Measurements from ENCODE around the gene FAM107B. TPM values are rescaled to one million over a fixed set of nuclear protein-coding genes. Genes with fewer than 3 reads are reported as not detected.

FAM107B gene
- total RNA-seq, 1 experiment from 2014 or later: 24.5 TPM

DNA sequence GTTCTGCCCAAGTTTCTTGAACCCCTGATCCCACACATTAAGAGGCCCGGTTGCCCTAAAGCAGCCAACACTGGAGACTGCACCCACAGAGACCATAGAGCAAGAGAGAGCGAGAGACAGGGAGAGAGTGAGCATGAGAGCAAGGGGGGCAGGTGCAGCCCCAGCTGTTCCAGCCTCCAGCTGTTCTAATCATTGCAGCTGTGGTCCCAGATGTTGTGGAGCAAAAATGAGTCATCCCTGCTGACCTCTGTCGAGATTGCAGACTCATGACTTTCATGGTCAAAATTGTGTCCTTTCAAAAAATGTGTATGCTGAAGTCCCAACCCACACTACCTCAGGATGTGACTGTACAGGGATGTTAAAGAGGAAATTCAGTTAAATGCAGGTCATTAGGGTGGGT is 300.0 kb downstream of the FAM107B start:
- no peak overlapping the region for H3K4me3 Mint-ChIP-seq
- H3K4me1 Mint-ChIP-seq: peaks cover 17 to 24% of the 10 kb centered on the region in 2 experiments
- H3K14ac ChIP-seq (ENCODE audit: insufficient read depth, low read length): no peak overlapping the region

More for the DNA sequence above, 300.0 kb downstream of the FAM107B start:
- H2AFZ ChIP-seq (ENCODE audit: low read length): no peak overlapping the region
- no peak overlapping the region for H2BK15ac ChIP-seq (ENCODE audit: low read depth, low read length)
- H2BK20ac ChIP-seq (ENCODE audit: low read depth, low read length, poor library complexity, severe bottlenecking): no peak overlapping the region
- no peak overlapping the region for H3K27ac ChIP-seq (ENCODE audit: insufficient read length, low read depth, low read length)
- H3K9ac ChIP-seq (ENCODE audit: extremely low read depth, insufficient read length, low read length): no peak overlapping the region
- H3K79me2 ChIP-seq (ENCODE audit: insufficient read depth, low read length): no peaks in the 10 kb centered on the region
- TF ChIP-seq, protein P1, sequence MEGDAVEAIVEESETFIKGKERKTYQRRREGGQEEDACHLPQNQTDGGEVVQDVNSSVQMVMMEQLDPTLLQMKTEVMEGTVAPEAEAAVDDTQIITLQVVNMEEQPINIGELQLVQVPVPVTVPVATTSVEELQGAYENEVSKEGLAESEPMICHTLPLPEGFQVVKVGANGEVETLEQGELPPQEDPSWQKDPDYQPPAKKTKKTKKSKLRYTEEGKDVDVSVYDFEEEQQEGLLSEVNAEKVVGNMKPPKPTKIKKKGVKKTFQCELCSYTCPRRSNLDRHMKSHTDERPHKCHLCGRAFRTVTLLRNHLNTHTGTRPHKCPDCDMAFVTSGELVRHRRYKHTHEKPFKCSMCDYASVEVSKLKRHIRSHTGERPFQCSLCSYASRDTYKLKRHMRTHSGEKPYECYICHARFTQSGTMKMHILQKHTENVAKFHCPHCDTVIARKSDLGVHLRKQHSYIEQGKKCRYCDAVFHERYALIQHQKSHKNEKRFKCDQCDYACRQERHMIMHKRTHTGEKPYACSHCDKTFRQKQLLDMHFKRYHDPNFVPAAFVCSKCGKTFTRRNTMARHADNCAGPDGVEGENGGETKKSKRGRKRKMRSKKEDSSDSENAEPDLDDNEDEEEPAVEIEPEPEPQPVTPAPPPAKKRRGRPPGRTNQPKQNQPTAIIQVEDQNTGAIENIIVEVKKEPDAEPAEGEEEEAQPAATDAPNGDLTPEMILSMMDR (conservative IDR thresholded peaks at IDR 0.05): no peak
- no peak overlapping the region for H3K4me2 ChIP-seq (ENCODE audit: insufficient read depth, insufficient read length, low read length)
- Mint-ChIP-seq H3K27me3 (ENCODE audit: low read depth) (peaks cover 3% of the 10 kb centered on the region), H3K36me3 (ENCODE audit: insufficient read depth in 1 of 3, low read depth in 3 of 3) (peaks cover 0 to 12% (median 6%) of the 10 kb centered on the region in 3 experiments; a peak in 5 of 7 replicates), H3K9me3 (peaks cover 13 to 21% of the 10 kb centered on the region in 2 experiments), H3K27ac (no peak overlapping the region)
- H4K20me1 ChIP-seq (ENCODE audit: control insufficient read depth, insufficient read depth, insufficient read length): no peaks in the 10 kb centered on the region
- H3K23me2 ChIP-seq (ENCODE audit: insufficient read length, low read depth, low read length, poor library complexity, severe bottlenecking): no peaks in the 10 kb centered on the region
- no peak overlapping the region for H3K56ac ChIP-seq (ENCODE audit: insufficient read length, low read depth, low read length)
- no peaks in the 10 kb centered on the region for H3K27me3 ChIP-seq (ENCODE audit: insufficient read depth, low read length)
- no peak overlapping the region for H3K18ac ChIP-seq (ENCODE audit: insufficient read length, low read depth, low read length)
- H3K79me1 ChIP-seq (ENCODE audit: insufficient read depth, low read depth, low read length, poor library complexity, severe bottlenecking): no peaks in the 10 kb centered on the region
- H3K9me3 ChIP-seq (ENCODE audit: control insufficient read depth, low read depth, low read length): no peaks in the 10 kb centered on the region
- DNase-seq: no peak
- no CpG with 5 or more reads among the region's 3 CpGs for WGBS (ENCODE audit: extremely low coverage, insufficient read length, low lambda C conversion rate)
- no peak overlapping the region for H3K4ac ChIP-seq (ENCODE audit: low read depth, low read length)
- H3T11ph ChIP-seq (ENCODE audit: low read length): no peak overlapping the region
- no peak overlapping the region for H2BK12ac ChIP-seq (ENCODE audit: insufficient read length, low read depth, low read length)
- no peak overlapping the region for H3K23ac ChIP-seq (ENCODE audit: insufficient read length, low read depth, low read length)
- no peak overlapping the region for H2BK5ac ChIP-seq (ENCODE audit: insufficient read length, low read length)
- H2AK5ac ChIP-seq (ENCODE audit: insufficient read length, low read length): no peak overlapping the region
- H3K4me1 ChIP-seq (ENCODE audit: insufficient read depth, low read length): no peaks in the 10 kb centered on the region; the same call in 1 of the 2 replicates
- no peak overlapping the region for H2BK120ac ChIP-seq (ENCODE audit: low read depth, low read length, poor library complexity, severe bottlenecking)
- no peak overlapping the region for H4K5ac ChIP-seq (ENCODE audit: insufficient read length, low read depth, low read length)
- no peak overlapping the region for H4K8ac ChIP-seq (replicated peaks; ENCODE audit: insufficient read length, low read depth, low read length)
- no peak overlapping the region for H4K91ac ChIP-seq (ENCODE audit: insufficient read length, low read depth, low read length)

Measured in H9 (cell line).